GM06990 (cell line): ENCODE results near the gene ZNFX1.

Experiments
- DNase-seq: peaks from one replicate; pipeline ENCODE4 v3.0.0-alpha.2; 2011; ENCODE audit not compliant: insufficient read length; ENCODE audit errors: extremely low read depth
- H3K27me3 ChIP-seq: replicated peaks from 2 replicates; pipeline ENCODE4 v1.6.0; 2011; ENCODE audit warnings: low read length; ENCODE audit not compliant: control insufficient read depth, insufficient read depth
- H3K36me3 ChIP-seq: 2 replicates; pipeline ENCODE4 v1.5.1; 2011; ENCODE audit warnings: low read length; ENCODE audit not compliant: control insufficient read depth, insufficient read depth
- H3K4me3 ChIP-seq: replicated peaks from 2 replicates; pipeline ENCODE4 v1.5.1; 2011; ENCODE audit warnings: low read depth, mild to moderate bottlenecking, control low read depth, low read length
- CTCF ChIP-seq: IDR thresholded peaks from 2 replicates; pipeline ENCODE4 v1.5.1; 2011; ENCODE audit warnings: low read length, control low read depth, mild to moderate bottlenecking, inconsistent platforms; ENCODE audit not compliant: insufficient read depth, poor library complexity, severe bottlenecking

ZNFX1 gene

GRCh38 chr20:49290608-49291191, 12.8 kb upstream of the ZNFX1 start:
- DNase-seq = no peak
- no peaks in the 10 kb centered on the region for H3K27me3 ChIP-seq
- peaks cover 32% of the 10 kb centered on the region for H3K36me3 ChIP-seq
- no peak for TF ChIP-seq CTCF
- H3K4me3 ChIP-seq = no peak overlapping the region

GRCh38 chr20:49288784-49289696, 11.2 kb upstream of the ZNFX1 start:
- no peak for TF ChIP-seq CTCF
- DNase-seq = no peak
- Histone ChIP-seq H3K36me3 (peaks cover 38% of the 10 kb centered on the region), H3K4me3 (no peak overlapping the region), H3K27me3 (no peaks in the 10 kb centered on the region)

- TF ChIP-seq CTCF = no peak
- Histone ChIP-seq H3K27me3 (no peaks in the 10 kb centered on the region), H3K4me3 (no peak overlapping the region), H3K36me3 (peaks cover 45% of the 10 kb centered on the region)
- DNase-seq = no peak
Measured at GRCh38 chr20:49288250-49288751, 10.4 kb upstream of the ZNFX1 start.

GRCh38 chr20:49287555-49288249, 9.8 kb upstream of the ZNFX1 start:
- Histone ChIP-seq H3K27me3 (no peaks in the 10 kb centered on the region), H3K36me3 (peaks cover 50% of the 10 kb centered on the region), H3K4me3 (no peak overlapping the region)
- DNase-seq = no peak
- TF ChIP-seq CTCF = no peak

- peaks cover 58% of the 10 kb centered on the region for H3K36me3 ChIP-seq
- no peak overlapping the region for H3K4me3 ChIP-seq
- no peaks in the 10 kb centered on the region for H3K27me3 ChIP-seq
- DNase-seq = no peak
- no peak for TF ChIP-seq CTCF
Measured at GRCh38 chr20:49286689-49287551, 9.1 kb upstream of the ZNFX1 start.
